Skeletal muscle satellite cell (primary cell): Measurements from ENCODE around the gene RTN4RL2.

Source experiments
- H3K27me3 ChIP-seq: 2 replicates; pipeline ENCODE4 v1.7.0; 2013; ENCODE audit warnings: low read length; ENCODE audit not compliant: control insufficient read depth, insufficient read depth
- H3K36me3 ChIP-seq: 2 replicates; pipeline ENCODE4 v1.7.0; 2013; ENCODE audit warnings: mild to moderate bottlenecking, control low read depth, low read length; ENCODE audit not compliant: insufficient read depth
- H3K4me1 ChIP-seq: 2 replicates; pipeline ENCODE4 v1.7.0; 2013; ENCODE audit warnings: low read length; ENCODE audit not compliant: control insufficient read depth, insufficient read depth
- H3K4me2 ChIP-seq: 2 replicates; pipeline ENCODE4 v1.7.0; 2013; ENCODE audit warnings: mild to moderate bottlenecking, low read length
- H3K4me3 ChIP-seq: 2 replicates; pipeline ENCODE4 v1.7.0; 2013; ENCODE audit warnings: low read length
- H3K9ac ChIP-seq: 2 replicates; pipeline ENCODE4 v1.7.0; 2013; ENCODE audit warnings: mild to moderate bottlenecking, low read depth, low read length, moderate library complexity
- H3K9me3 ChIP-seq: replicated peaks from 2 replicates; pipeline ENCODE4 v1.7.0; 2013; ENCODE audit warnings: mild to moderate bottlenecking, control low read depth, low read length

The RTN4RL2 gene

DNA sequence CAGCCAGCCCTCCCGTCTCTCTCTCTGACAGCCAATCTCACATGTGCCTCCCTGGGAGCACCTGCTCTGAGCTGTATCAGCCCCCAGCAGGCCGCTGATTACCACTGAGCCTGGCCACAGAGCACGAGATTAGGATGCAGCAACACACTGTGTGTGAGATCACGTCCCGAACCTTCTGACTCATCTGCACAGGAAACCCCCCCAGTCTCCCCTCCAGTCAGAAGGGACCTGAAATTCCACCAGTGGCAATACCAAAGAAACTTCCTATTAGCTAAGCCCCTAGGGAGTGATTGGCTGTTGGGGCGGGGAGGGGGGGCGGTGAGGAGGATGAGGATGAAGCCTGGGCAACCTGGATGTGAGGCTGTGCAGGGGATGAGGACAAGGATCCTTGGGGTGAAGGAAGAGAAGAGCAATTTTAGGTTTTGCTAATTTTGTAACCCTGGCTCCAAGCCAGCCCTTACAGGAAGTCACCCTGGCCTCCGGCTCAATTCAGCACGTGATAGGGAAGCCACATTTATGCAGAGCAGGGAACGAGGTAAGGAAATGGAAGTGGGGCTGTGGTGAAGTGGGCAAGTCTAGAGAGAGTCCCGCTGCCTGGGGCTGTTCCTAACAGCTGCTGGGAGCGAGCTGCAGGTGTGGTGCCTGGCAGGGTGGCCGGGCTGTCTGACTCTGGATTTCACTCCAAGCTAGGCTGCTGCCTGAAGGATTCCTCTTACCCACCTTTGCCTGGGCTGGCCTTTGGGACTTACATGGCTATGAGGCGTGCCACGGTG, 35.4 kb upstream of the RTN4RL2 start:
- Histone ChIP-seq H3K9ac (peak overlapping the region; percentile 72), H3K4me3 (peak overlapping the region; percentile 73), H3K36me3 (peaks cover 19% of the 10 kb centered on the region), H3K4me1 (peaks cover 44% of the 10 kb centered on the region), H3K27me3 (no peaks in the 10 kb centered on the region), H3K4me2 (peak overlapping the region; percentile 70), H3K9me3 (no peaks in the 10 kb centered on the region)

DNA sequence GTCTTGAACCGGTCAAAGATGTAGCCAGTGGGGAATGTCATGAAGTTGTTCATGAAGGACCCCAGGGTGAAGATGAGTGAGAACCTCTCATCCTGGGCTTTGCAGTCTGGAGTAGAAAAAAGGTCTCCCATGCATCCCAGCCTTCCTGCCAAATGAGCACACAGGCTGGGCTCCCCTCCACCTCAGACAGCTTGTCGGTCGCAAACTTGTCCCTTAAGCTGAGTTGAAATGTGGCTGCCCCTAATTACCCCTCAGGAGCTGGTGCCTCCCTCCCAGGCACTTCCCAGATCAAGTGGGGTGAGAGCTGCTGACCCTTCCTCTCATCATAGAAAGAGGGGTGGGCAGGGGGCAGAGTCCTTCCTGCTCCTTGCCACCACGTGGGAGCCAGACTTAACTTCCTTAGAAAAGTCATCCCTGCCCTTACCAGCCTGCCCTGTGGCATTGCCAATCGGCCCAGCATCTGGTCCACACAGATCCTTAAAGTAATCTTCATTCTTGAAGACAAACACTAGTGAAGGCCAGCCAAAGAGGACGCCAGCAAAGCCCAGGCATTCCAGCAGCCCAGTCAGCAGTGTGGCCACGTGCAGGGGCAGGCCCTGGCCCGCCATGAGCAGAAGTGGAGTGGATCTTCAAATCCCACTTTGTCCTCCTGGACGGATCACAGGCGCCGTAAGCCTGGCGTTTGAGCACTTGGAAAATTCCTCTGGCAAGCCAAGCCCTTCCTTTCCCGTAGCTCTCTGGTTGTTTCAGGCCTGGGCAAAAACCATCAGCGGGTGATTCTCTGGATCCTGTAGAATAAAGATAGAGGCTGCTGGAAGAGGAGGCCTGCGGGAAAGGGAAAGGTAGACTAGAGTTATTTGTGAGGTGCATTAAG, 34.5 kb upstream of the RTN4RL2 start:
- no peaks in the 10 kb centered on the region for H3K9me3 ChIP-seq
- peaks cover 44% of the 10 kb centered on the region for H3K4me1 ChIP-seq
- peak overlapping the region; percentile 72 for H3K9ac ChIP-seq
- H3K36me3 ChIP-seq: peaks cover 11% of the 10 kb centered on the region
- H3K4me3 ChIP-seq: peak overlapping the region; percentile 73
- peak overlapping the region; percentile 70 for H3K4me2 ChIP-seq
- H3K27me3 ChIP-seq: no peaks in the 10 kb centered on the region

DNA sequence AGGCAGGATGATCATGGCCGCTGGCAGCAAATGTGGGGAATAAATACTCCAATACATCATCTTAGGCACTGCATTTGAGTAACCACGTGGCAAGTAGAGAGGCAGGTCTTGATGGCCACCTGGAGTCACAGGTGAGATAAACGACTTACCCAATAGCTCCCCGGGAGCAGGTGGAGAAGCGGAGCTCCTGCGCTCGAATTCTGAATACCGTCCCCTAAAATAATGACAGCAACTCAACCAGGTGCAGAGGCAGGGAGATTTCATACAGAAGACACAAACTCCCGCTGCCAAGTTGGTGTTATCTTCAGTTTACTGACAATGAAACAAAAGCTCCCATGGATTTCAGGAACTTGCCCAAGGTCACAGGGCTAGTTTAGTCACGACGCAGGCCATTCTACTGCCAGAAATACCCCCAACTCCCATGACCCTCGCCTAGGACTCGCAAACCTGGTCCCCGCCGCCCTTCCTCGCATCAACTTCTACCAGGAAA, 33.8 kb upstream of the RTN4RL2 start:
- no peaks in the 10 kb centered on the region for H3K27me3 ChIP-seq
- peak overlapping the region; percentile 70 for H3K4me2 ChIP-seq
- H3K9ac ChIP-seq: peak overlapping the region; percentile 72
- H3K36me3 ChIP-seq: peaks cover 10% of the 10 kb centered on the region
- H3K4me3 ChIP-seq: peak overlapping the region; percentile 73
- peaks cover 44% of the 10 kb centered on the region for H3K4me1 ChIP-seq
- H3K9me3 ChIP-seq: no peaks in the 10 kb centered on the region

DNA sequence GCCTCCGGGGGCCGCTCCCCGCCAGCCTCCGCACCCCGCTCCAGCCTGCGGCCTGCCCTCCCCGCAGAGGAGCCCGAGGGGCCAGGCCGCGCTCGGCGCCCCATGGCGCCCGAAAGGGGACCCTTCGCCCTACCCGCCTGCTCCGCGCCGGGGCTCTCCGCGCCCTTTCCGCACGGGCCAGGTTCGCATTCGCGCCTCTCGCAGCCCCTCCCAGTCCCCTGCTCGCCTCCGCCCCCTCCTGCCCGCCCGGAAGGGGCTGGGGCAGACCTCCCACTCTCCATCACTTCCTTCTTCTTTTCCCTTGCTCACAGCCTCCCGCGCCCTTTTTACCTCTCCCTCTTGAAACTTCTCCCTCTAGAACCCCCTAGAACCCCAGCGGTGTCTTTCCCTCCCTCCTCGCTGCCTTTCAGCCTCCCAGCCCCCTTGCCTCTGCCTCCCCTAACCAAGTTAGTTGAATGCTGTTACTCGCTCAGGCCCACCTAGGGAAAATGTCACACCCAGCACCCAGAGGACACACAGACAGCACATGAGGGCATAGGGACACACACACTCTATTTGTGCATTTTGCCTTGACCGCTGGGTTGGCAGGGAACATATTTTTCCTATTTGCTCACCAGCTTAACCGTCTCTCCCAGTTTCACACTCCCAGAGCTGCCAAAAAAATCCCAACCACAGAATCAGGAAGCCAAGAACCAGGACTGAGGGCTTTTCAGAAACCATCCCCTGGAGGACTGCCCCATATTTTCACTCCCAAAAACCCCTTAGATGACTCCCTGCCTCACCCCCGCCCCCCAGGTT, 33.2 kb upstream of the RTN4RL2 start, which contains the start of gene SLC43A3:
TSS of gene SLC43A3 (minus strand) at position 193 of the 798 bp plus-strand sequence. CDS start 949 bp downstream, outside the sequence.
- peak within 1 kb of the TSS; percentile 70 for H3K4me2 ChIP-seq
- peaks cover 44% of the 10 kb centered on the region for H3K4me1 ChIP-seq
- no peaks in the 10 kb centered on the region for H3K9me3 ChIP-seq
- peak within 1 kb of the TSS; percentile 72 for H3K9ac ChIP-seq
- peak within 1 kb of the TSS; percentile 73 for H3K4me3 ChIP-seq
- H3K27me3 ChIP-seq: no peaks in the 10 kb centered on the region
- H3K36me3 ChIP-seq: peaks cover 10% of the 10 kb centered on the region

DNA sequence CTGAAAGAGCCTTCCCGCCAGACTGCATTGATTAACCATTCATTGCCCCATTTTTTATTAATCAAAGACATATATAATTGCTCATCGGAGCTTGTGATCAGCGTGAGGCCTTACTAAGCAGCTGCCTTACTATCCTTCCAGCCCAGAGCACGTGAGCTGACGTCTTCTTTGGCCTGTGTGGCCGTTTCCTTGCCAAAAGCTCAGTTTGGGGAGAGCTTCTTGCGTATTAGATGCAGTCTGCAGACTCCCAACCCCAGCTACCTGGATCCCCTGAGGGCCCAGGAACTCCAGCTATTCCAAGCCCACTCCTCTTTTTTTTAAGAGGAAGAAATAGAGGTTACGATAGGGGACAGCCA, 32.6 kb upstream of the RTN4RL2 start:
- Histone ChIP-seq H3K36me3 (peaks cover 10% of the 10 kb centered on the region), H3K4me2 (peak overlapping the region; percentile 70), H3K27me3 (no peaks in the 10 kb centered on the region), H3K4me3 (no peak overlapping the region), H3K9me3 (no peaks in the 10 kb centered on the region), H3K9ac (peak overlapping the region; percentile 72), H3K4me1 (peaks cover 50% of the 10 kb centered on the region)

DNA sequence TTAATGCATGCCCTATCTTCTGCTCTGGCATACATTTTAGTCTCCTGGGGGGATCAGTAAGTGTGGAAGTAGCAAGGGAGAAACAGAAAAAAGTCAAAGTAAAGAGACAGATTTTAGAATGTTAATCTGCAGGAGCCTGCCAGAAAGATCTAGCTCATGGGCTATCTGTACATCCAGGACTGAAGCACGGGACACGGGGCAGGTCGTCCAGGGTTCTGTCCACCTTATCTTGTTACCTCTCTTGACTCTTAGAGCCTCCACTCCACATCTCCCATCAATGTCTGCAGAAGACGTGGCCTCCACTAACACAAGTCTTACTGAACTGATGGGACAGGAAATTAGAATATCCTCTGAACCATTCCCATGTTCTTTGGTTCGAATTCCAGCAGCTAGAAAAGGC, 31.7 kb upstream of the RTN4RL2 start:
- H3K4me1 ChIP-seq: peaks cover 52% of the 10 kb centered on the region
- H3K9ac ChIP-seq: no peak overlapping the region
- H3K27me3 ChIP-seq: no peaks in the 10 kb centered on the region
- H3K4me3 ChIP-seq: no peak overlapping the region
- H3K4me2 ChIP-seq: no peak overlapping the region
- H3K36me3 ChIP-seq: peaks cover 8% of the 10 kb centered on the region
- H3K9me3 ChIP-seq: no peaks in the 10 kb centered on the region

DNA sequence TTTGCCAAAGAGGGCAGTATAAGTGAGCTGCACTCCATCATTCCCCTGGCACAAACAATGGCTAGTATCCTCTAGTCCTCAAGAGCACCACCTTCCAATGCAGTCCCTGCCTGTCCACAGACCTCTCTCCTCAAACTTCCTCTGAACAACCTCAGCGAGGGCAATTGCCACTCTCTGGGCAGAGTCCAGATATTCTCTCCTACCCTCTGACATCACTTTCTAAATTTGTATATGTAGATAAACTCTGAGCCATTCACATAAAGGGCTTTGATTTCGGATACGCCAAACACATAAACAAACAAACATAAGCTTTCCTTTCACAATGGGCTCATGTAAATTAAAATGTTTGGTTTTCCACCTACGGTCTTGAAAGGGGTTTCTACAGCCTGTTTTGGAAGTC, 30.4 kb upstream of the RTN4RL2 start:
- no peak overlapping the region for H3K4me3 ChIP-seq
- H3K36me3 ChIP-seq: peaks cover 4% of the 10 kb centered on the region
- no peaks in the 10 kb centered on the region for H3K9me3 ChIP-seq
- H3K4me1 ChIP-seq: peaks cover 51% of the 10 kb centered on the region
- H3K4me2 ChIP-seq: no peak overlapping the region
- no peaks in the 10 kb centered on the region for H3K27me3 ChIP-seq
- H3K9ac ChIP-seq: no peak overlapping the region

DNA sequence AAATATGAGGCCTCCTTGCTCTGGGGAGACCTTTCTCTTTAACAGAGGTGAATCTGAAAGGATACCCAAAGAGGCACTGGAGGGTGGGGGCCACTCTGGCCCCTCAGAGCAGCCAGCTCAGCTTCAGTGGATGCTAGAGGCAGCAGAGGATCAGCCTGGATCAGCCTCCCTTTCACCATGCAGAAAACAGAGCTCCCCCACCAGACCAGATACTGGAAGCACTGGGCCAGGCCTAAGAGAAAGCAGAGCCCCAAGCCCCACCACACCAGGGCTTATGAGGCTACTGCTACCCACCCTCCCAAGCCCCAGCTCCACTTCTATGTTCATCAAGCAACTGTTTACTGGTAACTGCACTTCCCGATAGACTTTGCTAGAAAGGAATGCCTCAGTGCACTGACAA, 29.4 kb upstream of the RTN4RL2 start:
- Histone ChIP-seq H3K4me3 (no peak overlapping the region), H3K9me3 (no peaks in the 10 kb centered on the region), H3K9ac (no peak overlapping the region), H3K4me1 (peaks cover 45% of the 10 kb centered on the region), H3K36me3 (no peaks in the 10 kb centered on the region), H3K27me3 (no peaks in the 10 kb centered on the region), H3K4me2 (no peak overlapping the region)

DNA sequence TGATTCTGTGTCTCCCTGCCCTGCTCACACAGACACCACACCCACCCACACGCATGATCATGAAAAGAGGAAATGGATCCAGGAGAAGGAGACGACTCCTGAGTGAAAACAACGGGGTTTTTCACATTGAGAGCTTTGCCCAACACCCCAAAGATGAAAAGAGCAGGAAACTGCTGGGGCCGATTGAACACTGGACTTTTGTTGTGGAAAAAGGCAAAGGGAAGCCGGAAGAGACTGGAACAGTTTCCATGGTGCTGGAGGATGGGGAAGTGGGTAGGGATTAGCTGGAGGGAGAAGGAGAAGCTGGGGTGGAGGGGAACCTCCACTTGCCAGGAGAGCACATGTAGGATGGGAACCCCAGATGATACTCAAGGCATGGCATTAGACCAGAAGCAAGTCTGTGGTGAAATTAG, 28.2 kb upstream of the RTN4RL2 start:
- no peak overlapping the region for H3K4me3 ChIP-seq
- no peak overlapping the region for H3K4me2 ChIP-seq
- peaks cover 33% of the 10 kb centered on the region for H3K4me1 ChIP-seq
- no peaks in the 10 kb centered on the region for H3K36me3 ChIP-seq
- H3K27me3 ChIP-seq: peaks cover 3% of the 10 kb centered on the region
- H3K9me3 ChIP-seq: no peaks in the 10 kb centered on the region
- no peak overlapping the region for H3K9ac ChIP-seq

DNA sequence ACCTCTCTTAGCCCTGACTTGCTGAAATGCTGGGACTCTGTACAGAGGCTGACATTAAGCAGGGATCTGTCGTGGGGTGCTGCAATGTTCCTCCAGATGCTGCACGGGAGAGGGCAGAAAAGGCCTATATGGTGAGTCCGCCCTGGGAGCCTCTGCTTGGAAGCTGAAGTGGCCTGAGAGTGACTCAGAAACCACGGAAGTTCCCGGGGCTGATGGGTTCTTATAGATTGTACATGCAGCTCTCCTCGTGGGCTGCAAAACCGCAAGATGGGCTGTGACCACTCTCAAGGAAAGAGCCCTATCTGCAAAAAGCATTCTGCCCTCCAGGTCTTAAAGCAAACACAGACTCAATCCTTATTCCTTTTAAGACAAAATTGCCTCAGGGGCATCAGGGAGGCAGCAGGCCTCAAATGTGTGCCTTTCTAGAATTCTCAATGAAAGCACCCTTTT, 27.6 kb upstream of the RTN4RL2 start:
- H3K4me3 ChIP-seq: no peak overlapping the region
- H3K36me3 ChIP-seq: no peaks in the 10 kb centered on the region
- peaks cover 27% of the 10 kb centered on the region for H3K4me1 ChIP-seq
- no peaks in the 10 kb centered on the region for H3K9me3 ChIP-seq
- no peak overlapping the region for H3K4me2 ChIP-seq
- peaks cover 3% of the 10 kb centered on the region for H3K27me3 ChIP-seq
- H3K9ac ChIP-seq: no peak overlapping the region
